ENCODE measurements around the gene TCF3.

DNA sequence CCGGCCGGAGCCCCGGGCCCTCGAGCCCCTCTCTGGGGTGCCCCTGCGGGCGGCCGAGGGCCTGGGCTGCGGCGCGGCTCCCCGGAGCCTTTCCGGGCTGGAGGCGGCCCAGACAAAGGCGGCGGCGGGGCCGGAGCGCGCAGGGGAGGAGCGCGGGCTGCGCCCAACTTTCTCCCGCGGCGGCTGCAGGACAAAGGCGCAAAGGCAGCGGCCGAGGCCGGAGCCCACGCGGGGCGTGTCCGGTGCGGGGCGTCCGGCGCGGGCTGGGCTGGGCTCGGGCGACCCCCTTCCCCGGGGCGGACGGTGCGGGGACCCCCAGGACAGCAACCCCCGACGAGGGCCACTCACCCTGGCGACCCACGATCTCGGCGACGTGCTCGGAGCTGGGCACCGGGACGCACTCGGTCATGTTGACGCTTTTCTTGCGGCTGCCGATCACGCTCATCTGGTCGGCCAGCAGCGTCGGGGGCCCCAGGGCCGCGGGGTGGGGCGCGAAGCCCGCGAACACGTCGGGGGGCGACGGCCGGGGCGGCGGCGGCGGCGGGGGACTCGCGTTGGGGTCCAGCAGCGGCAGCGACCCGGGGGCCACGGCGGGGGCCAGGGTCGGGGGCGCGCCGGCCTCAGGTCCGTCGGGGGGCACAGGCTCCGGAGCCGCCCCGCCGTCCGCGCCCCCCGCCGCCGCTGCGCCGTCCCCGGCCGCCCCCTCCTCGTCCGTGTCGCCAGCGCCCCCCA lies 85.1 kb downstream of the TCF3 start:
- TF ChIP-seq GATA2 (IDR thresholded peaks at IDR 0.05; ENCODE audit: low read depth, low read length) (no peak), GATA3 (IDR thresholded peaks at IDR 0.05; ENCODE audit: low read depth, low read length) (no peak)

All from SH-SY5Y (cell line).